ENCODE results near the gene DIP2C. TPM values are rescaled to one million over a fixed set of nuclear protein-coding genes. Genes with fewer than 3 reads are reported as not detected.

Gene DIP2C
- total and polyA plus RNA-seq, 2 experiments from 2014 or later: 9.1 to 15.8 TPM

DNA sequence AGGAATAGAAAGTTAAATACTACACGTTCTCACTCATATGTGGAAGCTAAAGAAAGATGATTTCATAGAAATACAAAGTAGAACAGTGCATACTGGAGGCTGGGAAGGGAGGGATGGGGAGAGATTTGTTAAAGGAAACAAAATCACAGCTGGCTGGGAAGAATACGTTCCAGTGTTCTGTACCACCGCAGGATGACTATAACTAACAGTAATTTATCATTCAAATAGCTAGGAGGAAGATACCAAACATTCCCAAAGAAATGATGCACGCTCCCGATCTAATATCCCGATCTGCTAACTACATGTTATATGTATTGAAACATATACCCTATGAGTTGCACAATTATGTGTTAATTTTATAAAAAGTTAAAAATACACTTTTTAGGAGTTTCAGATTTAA is 391.9 kb downstream of the DIP2C start:
- no peaks in the 10 kb centered on the region for H3K4me1 ChIP-seq (ENCODE audit: low read depth)
- no peaks in the 10 kb centered on the region for H3K27me3 ChIP-seq
- H3K36me3 ChIP-seq: no peaks in the 10 kb centered on the region
- H3K27ac ChIP-seq: no peak overlapping the region
- TF ChIP-seq, protein P1, sequence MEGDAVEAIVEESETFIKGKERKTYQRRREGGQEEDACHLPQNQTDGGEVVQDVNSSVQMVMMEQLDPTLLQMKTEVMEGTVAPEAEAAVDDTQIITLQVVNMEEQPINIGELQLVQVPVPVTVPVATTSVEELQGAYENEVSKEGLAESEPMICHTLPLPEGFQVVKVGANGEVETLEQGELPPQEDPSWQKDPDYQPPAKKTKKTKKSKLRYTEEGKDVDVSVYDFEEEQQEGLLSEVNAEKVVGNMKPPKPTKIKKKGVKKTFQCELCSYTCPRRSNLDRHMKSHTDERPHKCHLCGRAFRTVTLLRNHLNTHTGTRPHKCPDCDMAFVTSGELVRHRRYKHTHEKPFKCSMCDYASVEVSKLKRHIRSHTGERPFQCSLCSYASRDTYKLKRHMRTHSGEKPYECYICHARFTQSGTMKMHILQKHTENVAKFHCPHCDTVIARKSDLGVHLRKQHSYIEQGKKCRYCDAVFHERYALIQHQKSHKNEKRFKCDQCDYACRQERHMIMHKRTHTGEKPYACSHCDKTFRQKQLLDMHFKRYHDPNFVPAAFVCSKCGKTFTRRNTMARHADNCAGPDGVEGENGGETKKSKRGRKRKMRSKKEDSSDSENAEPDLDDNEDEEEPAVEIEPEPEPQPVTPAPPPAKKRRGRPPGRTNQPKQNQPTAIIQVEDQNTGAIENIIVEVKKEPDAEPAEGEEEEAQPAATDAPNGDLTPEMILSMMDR (IDR thresholded peaks at IDR 0.05; ENCODE audit: low read depth, low read length): no peak
- H3K9me3 ChIP-seq (ENCODE audit: low read depth): no peaks in the 10 kb centered on the region
- peak in 1 of 2 donors; percentile 52 for DNase-seq (ENCODE audit: low read depth in 1 of 2, low spot score in 1 of 2)
- H3K4me3 ChIP-seq: no peak overlapping the region

DNA sequence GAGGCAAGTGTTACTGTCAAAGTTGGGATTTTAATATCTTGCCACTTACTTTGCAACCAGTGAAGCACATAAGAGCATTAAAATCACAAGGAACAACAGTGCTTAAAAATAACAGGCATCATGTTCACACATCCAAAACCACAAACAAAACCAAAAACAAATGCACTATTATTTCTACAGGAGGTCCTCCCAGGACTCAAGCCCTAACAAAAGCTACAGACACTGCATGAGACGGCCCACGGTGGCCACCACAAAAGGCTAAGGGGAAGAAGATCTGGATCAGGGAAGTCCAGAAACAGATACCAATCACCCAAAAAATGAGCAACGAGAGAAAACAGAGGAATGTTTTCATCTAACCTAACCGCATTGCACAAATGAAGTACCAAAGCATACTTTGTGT is 395.8 kb downstream of the DIP2C start:
- Histone ChIP-seq H3K36me3 (no peaks in the 10 kb centered on the region), H3K4me1 (ENCODE audit: low read depth) (no peaks in the 10 kb centered on the region), H3K27me3 (no peaks in the 10 kb centered on the region), H3K4me3 (no peak overlapping the region), H3K9me3 (ENCODE audit: low read depth) (no peaks in the 10 kb centered on the region), H3K27ac (no peak overlapping the region)
- TF ChIP-seq, protein P1 (IDR thresholded peaks at IDR 0.05; ENCODE audit: low read depth, low read length): no peak
- no peak for DNase-seq (ENCODE audit: low read depth in 1 of 2, low spot score in 1 of 2)

DNA sequence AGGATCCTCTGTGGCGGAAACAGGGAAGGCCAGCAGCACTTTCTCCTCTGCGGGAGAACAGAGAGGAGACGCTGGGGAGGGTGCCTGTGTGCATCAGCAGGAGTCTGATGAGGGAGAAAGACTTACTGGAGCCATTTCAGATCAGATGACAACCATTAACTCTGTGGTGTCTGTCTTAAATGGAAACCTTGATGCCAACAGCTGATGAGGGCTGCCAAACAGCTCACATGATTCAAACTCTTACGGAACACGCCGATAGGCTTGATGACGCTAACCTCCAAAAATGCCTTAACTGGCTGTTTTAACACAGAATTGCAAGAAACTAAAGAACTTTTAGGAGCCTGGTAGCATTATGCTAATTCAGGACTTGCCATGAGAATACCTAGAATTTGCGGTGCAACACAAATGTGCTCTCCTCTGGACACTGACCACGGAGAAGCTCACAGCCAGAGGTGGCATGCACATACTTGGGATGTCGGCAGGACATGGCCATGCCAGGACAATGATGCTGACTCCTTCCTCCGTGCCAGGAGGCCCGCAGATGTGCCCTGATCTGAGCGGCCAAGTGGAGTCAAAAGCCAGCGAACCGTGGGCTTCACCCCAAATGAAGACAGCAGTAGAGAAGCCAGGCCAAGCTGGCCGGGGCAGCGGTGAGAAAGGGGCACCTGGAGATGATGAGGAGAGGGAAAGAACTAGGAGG is 399.3 kb downstream of the DIP2C start:
- Histone ChIP-seq H3K36me3 (no peaks in the 10 kb centered on the region), H3K27me3 (no peaks in the 10 kb centered on the region), H3K27ac (no peak overlapping the region)

DNA sequence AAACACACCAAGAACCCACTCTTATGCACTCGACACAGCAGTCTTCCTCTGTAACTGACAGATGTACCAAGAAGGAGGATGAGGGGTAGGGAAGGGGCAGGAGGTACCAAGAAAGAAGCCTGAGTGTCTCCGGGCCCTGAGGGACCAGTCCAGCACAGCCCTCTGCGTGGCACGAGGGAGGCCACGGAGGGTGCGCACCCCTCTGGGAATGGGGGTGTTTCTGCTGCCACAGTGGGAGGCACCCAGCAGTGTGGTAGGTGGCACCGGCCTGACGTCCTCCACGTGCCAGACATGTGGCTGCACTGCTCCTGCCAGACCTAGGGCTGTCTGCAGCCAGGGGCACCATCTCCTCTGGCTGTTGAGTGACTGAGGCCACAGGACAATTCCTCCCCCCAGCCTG is 399.9 kb downstream of the DIP2C start:
- H3K27ac ChIP-seq: no peak overlapping the region
- H3K4me3 ChIP-seq: no peak overlapping the region
- no peak for DNase-seq (ENCODE audit: low read depth in 1 of 2, low spot score in 1 of 2)
- no peaks in the 10 kb centered on the region for H3K9me3 ChIP-seq (ENCODE audit: low read depth)
- TF ChIP-seq, protein P1 (IDR thresholded peaks at IDR 0.05; ENCODE audit: low read depth, low read length): no peak
- no peaks in the 10 kb centered on the region for H3K27me3 ChIP-seq
- no peaks in the 10 kb centered on the region for H3K4me1 ChIP-seq (ENCODE audit: low read depth)
- H3K36me3 ChIP-seq: no peaks in the 10 kb centered on the region

More for the DNA sequence above, 399.3 kb downstream of the DIP2C start:
- Histone ChIP-seq H3K9me3 (ENCODE audit: low read depth) (no peaks in the 10 kb centered on the region), H3K4me3 (no peak overlapping the region), H3K4me1 (ENCODE audit: low read depth) (no peaks in the 10 kb centered on the region)
- TF ChIP-seq, protein P1 (IDR thresholded peaks at IDR 0.05; ENCODE audit: low read depth, low read length): no peak
- peak in 1 of 2 donors; percentile 75 for DNase-seq (ENCODE audit: low read depth in 1 of 2, low spot score in 1 of 2)

DNA sequence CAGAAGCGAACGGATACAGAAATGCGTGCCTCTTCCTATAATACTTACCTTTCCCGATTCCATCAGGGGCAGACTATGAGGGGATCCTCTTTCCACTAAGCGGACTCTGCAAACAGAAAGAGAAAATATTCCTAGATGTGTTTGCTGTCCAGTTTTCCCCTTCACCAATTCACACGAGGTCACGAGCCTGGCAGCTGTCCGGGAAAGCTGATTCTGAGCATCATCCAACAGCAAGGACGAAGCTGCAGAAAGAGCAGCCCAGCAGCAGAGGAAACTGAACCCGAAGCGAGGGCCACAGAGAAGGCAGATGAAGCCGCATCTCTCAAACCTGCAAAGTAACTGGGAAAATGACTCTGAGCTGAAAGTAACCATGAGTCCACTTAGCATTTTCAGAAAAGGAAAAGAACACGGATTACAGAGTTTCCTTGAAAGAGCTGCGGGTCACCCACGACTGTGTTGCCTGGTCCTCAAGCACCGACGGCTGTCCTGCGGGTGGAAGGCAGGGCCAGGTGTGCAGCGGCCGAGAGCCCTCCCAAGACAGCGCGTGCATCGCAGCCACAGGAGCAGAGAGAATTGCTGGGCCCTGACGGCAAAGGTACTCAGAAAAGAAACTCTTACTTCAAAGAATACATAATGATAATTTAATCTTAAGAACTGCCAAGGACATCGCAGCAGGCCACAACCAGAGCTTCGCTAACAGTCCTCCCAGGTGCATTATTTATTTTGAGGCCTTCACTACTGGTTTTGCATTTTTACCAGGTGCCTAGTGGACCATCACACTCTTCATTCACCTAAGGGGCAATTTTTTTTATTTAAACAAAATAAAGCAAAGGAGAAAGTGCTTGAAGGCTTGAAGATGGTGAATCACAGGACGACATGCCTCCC is 400.9 kb downstream of the DIP2C start:
- H3K27me3 ChIP-seq: no peaks in the 10 kb centered on the region
- H3K36me3 ChIP-seq: no peaks in the 10 kb centered on the region
- H3K27ac ChIP-seq: no peak overlapping the region
- TF ChIP-seq, protein P1 (IDR thresholded peaks at IDR 0.05; ENCODE audit: low read depth, low read length): no peak
- DNase-seq (ENCODE audit: low read depth in 1 of 2, low spot score in 1 of 2): no peak
- H3K9me3 ChIP-seq (ENCODE audit: low read depth): no peaks in the 10 kb centered on the region
- H3K4me1 ChIP-seq (ENCODE audit: low read depth): no peaks in the 10 kb centered on the region
- H3K4me3 ChIP-seq: no peak overlapping the region
